SU-DHL-6 (cell line): ENCODE results near the gene TOMM22.

Source experiments
- H2AFZ ChIP-seq: fragments of 200-600 bp; sonication (generic); 2 replicates; pipeline ENCODE4 v1.6.1; 2014; ENCODE audit warnings: low read depth, mild to moderate bottlenecking, moderate library complexity, mixed read lengths, antibody characterized with exemption, low read length; ENCODE audit not compliant: severe bottlenecking
- H3F3A ChIP-seq: fragments of 200-600 bp; shearing (Covaris generic); 2 replicates; pipeline ENCODE4 v1.6.0; 2016; ENCODE audit warnings: antibody characterized with exemption, mild to moderate bottlenecking; ENCODE audit not compliant: insufficient read depth
- H3K27ac ChIP-seq: fragments of 200-600 bp; sonication (generic); 2 replicates; pipeline ENCODE4 v1.5.1; 2016; ENCODE audit warnings: low read depth, mild to moderate bottlenecking, low read length, moderate library complexity, mixed read lengths
- H3K27me3 ChIP-seq: fragments of 200-600 bp; sonication (generic), shearing (Covaris generic); 2 replicates; pipeline ENCODE4 v1.6.0; 2014; ENCODE audit warnings: mild to moderate bottlenecking, low read length
- H3K36me3 ChIP-seq: fragments of 200-600 bp; sonication (generic); 2 replicates; pipeline ENCODE4 v1.6.1; 2014; ENCODE audit warnings: mild to moderate bottlenecking, low read length, mixed read lengths
- H3K4me2 ChIP-seq: fragments of 300-600, 200-600 bp; shearing (Covaris generic), sonication (generic); 2 replicates; pipeline ENCODE4 v1.6.0; 2014; ENCODE audit warnings: low read length, low read depth, mild to moderate bottlenecking; ENCODE audit not compliant: poor library complexity, severe bottlenecking
- H3K4me3 ChIP-seq: fragments of 200-600 bp; sonication (generic); 2 replicates; pipeline ENCODE4 v1.5.1; 2014; ENCODE audit warnings: antibody characterized with exemption, low read length, mild to moderate bottlenecking, mixed read lengths; ENCODE audit not compliant: insufficient read depth, poor library complexity, severe bottlenecking
- H3K79me2 ChIP-seq: fragments of 200-600 bp; sonication (generic); 2 replicates; pipeline ENCODE4 v1.6.1; 2014; ENCODE audit warnings: mild to moderate bottlenecking, low read length, moderate library complexity; ENCODE audit not compliant: insufficient read depth
- H3K9ac ChIP-seq: fragments of 200-600 bp; sonication (generic); 2 replicates; pipeline ENCODE4 v1.7.0; 2014; ENCODE audit warnings: mild to moderate bottlenecking, low read length
- H3K9me2 ChIP-seq: fragments of 200-600 bp; sonication (generic); replicated peaks from 2 replicates; pipeline ENCODE4 v1.6.1; 2014; ENCODE audit warnings: low read length; ENCODE audit not compliant: insufficient read depth
- H3K9me3 ChIP-seq: fragments of 200-600 bp; sonication (generic); 2 replicates; pipeline ENCODE4 v1.6.1; 2014; ENCODE audit warnings: low read length, mixed read lengths; ENCODE audit not compliant: insufficient read depth
- H4K20me1 ChIP-seq: fragments of 200-600 bp; sonication (generic); 2 replicates; pipeline ENCODE4 v1.6.1; 2014; ENCODE audit warnings: low read depth, mild to moderate bottlenecking, antibody characterized with exemption, low read length, moderate library complexity, mixed read lengths
- CTCF ChIP-seq: fragments of 200-600 bp; sonication (generic); IDR thresholded peaks from one replicate; pipeline ENCODE4 v1.5.1; 2017; ENCODE audit warnings: antibody characterized with exemption, mild to moderate bottlenecking, low read length, moderate library complexity; ENCODE audit not compliant: insufficient read depth, poor library complexity, severe bottlenecking
- EZH2phosphoT487 ChIP-seq: fragments of 200-600 bp; sonication (generic), shearing (Covaris generic); conservative IDR thresholded peaks from 2 replicates; pipeline ENCODE4 v1.6.1; 2018; ENCODE audit warnings: mild to moderate bottlenecking, antibody characterized with exemption, low read length, moderate library complexity, mixed read lengths

TOMM22 gene

GRCh38 chr22:38689651-38690050 is 7.9 kb downstream of the TOMM22 start:
- peaks cover 8% of the 10 kb centered on the region; the same call in 1 of the 2 replicates for H3K79me2 ChIP-seq
- no peaks in the 10 kb centered on the region for H4K20me1 ChIP-seq
- H3K4me3 ChIP-seq = no peak overlapping the region
- no peak overlapping the region for H3K4me2 ChIP-seq
- TF ChIP-seq CTCF (no peak), EZH2phosphoT487 (no peak)
- no peak overlapping the region for H3K27ac ChIP-seq
- H3K9ac ChIP-seq = no peak overlapping the region
- H3K9me2 ChIP-seq = no peaks in the 10 kb centered on the region
- no peaks in the 10 kb centered on the region for H3F3A ChIP-seq
- H3K9me3 ChIP-seq = no peaks in the 10 kb centered on the region
- 0 out of 2 replicates have a peak, but pooled peaks cover 4% of the 10 kb centered on the region for H3K36me3 ChIP-seq
- no peaks in the 10 kb centered on the region for H3K27me3 ChIP-seq
- no peak overlapping the region for H2AFZ ChIP-seq

- Histone ChIP-seq H3K27me3 (no peaks in the 10 kb centered on the region), H3F3A (no peaks in the 10 kb centered on the region), H3K79me2 (peaks cover 44% of the 10 kb centered on the region; the same call in 1 of the 2 replicates), H3K27ac (no peak overlapping the region), H2AFZ (no peak overlapping the region), H3K4me3 (no peak overlapping the region), H3K36me3 (0 out of 2 replicates have a peak, but pooled peaks cover 2% of the 10 kb centered on the region), H3K4me2 (no peak overlapping the region), H3K9me2 (no peaks in the 10 kb centered on the region), H3K9me3 (no peaks in the 10 kb centered on the region), H4K20me1 (no peaks in the 10 kb centered on the region), H3K9ac (no peak overlapping the region)
- no peak for TF ChIP-seq CTCF
- TF ChIP-seq EZH2phosphoT487 = no peak
Measured at GRCh38 chr22:38694049-38694448, 12.3 kb downstream of the TOMM22 start.

GRCh38 chr22:38694940-38695339 is 13.2 kb downstream of the TOMM22 start:
- Histone ChIP-seq H3K9me2 (no peaks in the 10 kb centered on the region), H2AFZ (no peak overlapping the region), H3K9me3 (no peaks in the 10 kb centered on the region), H3K27me3 (no peaks in the 10 kb centered on the region), H3K4me2 (no peak overlapping the region), H4K20me1 (no peaks in the 10 kb centered on the region), H3K36me3 (0 out of 2 replicates have a peak, but pooled peaks cover under 1% of the 10 kb centered on the region), H3K79me2 (peaks cover 53% of the 10 kb centered on the region), H3F3A (peaks cover 4% of the 10 kb centered on the region; the same call in 1 of the 2 replicates), H3K27ac (no peak overlapping the region), H3K9ac (no peak overlapping the region), H3K4me3 (no peak overlapping the region)
- TF ChIP-seq CTCF (no peak), EZH2phosphoT487 (no peak)
